ENCODE data around the gene CLIP1. TPM values are rescaled to one million over a fixed set of nuclear protein-coding genes. Genes with fewer than 3 reads are reported as not detected.

CLIP1 gene
- total RNA-seq, 1 donor from 2014 or later: 29.2 TPM

DNA sequence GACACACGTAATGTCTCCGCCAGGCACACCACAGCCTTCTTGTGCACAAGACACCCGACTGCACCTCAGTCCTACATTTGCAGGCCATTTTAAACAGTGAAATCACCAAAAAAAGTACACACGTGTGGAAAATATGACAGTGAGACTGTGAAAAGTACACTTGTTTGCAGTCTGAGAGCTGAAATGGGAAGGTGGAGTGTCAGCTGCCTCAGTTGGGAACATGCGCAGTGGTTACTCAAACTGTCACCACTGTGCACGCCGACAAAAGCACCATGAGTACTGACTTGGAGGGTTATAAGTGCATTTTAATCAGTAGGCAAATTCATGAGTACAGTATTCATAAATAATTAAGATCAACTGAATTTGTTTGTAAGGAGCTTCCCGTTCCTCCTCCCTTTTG lies 171.9 kb downstream of the CLIP1 start:
- DNase-seq (ENCODE audit: low read depth in 2 of 2): no peak

DNA sequence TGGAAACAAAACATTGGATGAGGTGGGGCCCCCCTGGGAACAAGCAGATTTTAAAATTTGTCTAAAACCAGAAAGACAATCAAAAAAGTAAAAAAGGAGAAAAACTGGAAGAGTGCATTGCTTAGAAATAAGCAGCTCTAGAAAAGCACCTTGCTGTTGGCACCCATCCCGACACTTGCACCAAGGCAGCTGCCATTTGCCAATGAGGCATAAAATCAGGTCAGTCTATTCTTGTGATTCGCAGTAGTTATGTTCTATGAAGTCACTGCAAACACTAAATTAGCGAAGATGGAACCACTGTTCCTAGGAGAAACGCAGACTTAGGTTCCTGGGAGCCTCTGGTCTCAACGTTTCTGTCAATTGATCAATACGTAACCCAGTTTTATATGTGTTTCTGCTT lies 172.4 kb downstream of the CLIP1 start:
- no peak for DNase-seq (ENCODE audit: low read depth in 2 of 2)

DNA sequence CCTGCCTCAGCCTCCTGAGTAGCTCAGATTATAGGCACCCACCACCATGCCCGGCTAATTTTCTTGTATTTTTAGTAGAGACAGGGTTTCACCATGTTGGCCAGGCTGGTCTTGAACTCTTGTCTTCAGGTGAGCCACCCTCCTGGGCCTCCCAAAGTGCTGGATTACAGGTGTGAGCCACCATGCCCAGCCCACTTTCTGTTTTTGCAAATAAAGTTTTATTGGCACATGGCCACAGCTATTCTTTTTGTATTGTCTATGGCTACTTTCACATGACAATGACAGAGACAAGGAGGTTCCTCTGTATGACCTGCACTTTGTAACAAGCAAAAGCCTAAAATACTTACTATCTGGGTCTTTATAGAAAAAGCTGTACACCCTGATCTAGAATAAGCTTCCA lies 176.9 kb downstream of the CLIP1 start:
- no peak for DNase-seq (ENCODE audit: low read depth in 2 of 2)

DNA sequence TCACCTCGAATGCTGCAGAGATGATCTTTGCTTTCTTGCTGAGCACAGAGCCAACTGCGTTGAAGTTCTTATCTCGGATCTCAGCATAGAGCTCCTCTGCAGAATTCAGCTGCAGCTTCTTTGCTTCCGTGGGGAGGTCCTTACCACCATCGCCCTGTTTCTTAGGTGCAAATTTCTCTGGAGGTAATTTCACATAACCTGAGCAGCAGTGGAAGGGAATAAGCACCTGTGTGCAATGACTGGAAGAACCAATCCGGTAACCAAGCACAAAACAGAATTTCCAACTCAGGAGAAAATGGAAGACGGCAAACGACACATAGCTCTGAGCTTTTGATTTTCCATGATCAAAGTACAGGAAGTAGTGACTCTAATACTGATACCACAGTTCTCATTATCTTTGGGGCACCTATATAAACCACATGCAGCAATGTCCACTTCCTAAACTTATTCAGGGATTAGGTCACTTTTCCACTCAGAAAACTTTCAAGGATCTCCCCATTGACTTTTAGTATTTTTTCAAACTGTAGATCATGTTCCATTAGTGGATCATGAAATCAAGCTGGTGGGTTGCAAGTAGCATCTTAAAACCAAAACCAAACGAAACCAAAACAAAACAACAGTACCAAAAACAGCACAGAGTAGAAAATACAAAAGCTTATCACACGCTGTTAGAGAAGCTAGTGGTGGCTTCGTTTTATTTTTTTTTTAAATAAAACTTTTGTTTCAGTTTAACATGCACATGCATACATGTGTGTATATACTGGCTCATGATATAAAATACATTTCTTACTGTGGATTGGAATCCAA lies 177.7 kb downstream of the CLIP1 start:
- no peak for DNase-seq (ENCODE audit: low read depth in 2 of 2)

DNA sequence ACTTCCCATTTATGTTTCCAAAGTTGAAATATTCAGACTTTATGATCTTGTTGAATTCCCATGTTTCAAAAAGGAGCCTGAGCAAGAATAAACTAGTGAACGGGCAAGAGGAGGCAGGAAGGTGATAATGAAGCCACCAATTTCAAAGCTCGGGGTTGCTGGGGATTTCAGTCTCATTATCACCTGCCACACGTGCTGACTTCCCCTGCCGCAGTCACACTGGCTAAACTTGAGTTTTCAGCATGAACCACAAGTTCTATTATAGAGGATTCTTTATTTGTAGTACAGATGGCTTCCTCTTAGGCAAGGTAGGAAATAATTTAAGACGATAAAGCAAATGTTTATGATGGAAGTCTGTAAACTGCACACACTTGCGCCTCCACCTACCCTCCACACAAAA lies 178.5 kb downstream of the CLIP1 start:
- no peak for DNase-seq (ENCODE audit: low read depth in 2 of 2)

DNA sequence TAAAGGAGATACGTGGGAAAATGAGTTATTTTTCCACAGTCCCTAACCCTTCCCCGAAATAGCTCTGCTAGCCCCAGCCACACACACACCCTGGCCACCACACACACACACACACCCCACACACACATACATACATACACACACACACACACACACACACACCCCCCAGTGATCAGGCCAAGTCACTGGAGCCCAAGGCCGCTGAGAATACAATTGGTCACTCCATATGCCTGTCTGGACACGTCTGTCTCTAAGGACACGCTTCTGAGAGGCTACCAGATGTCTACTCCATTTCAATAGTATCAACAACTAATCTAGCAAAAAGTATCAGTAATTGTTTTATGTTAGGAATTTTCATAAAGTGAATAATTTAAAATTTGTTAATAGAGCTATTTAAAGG lies 183.6 kb downstream of the CLIP1 start:
- no peak for DNase-seq (ENCODE audit: low read depth in 2 of 2)

DNA sequence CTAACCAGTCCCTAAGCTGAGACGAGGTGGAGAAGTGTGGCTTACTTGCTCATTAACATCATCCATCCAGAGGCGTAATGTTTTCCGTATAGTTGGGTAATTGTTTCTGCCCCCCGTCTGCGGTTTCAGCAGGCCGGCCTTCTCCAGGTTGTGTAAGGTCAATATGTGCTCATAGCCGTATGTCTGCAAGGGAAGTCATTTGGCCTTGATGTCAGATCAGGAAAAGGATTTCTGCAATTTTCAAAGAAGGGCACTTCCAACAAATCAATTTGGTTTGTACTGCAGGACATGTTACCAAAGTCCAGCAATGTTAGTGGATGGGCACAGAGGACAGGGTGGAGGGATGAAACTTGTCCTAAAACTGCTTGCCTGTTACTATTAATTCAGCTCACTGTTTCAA lies 186.7 kb downstream of the CLIP1 start:
- no peak for DNase-seq (ENCODE audit: low read depth in 2 of 2)

DNA sequence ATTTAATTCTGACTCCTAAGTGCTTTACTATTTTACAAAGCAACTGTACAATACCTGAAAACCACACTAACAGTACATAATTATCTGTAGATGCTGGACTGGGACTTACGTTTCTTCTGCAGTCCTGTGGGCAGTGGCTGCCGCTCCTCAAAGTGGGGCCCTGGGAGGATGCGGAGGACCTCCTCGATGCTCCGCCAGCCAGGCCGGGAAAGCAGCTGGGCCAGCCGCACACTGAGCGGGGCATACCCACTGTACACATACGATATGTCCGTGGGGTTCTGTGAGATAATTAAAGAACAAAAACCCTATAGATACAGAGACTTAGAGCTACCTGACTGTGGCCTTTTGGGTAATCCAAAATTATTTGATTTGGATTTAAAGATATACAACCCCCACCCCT lies 189.8 kb downstream of the CLIP1 start:
- no peak for DNase-seq (ENCODE audit: low read depth in 2 of 2)

DNA sequence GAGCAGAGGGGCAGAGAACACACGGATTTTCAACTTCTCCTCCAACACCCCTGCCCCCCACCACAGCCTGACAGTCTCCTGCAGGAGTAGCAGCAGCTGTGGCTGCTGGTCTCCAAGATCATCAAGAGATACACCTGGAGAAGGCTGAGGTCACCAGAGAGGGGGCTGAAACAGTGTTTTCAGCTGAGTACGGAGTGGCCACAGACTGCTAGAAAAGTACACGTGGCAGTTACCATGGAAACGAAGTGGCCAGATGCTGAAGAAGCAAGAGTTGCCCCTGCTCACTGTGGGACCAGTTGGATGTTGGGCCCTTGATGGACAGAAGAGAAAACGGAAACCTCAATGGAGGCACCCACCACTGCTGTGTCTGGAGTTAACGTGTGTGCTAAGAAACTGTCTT lies 191.7 kb downstream of the CLIP1 start:
- DNase-seq (ENCODE audit: low read depth in 2 of 2): no peak

DNA sequence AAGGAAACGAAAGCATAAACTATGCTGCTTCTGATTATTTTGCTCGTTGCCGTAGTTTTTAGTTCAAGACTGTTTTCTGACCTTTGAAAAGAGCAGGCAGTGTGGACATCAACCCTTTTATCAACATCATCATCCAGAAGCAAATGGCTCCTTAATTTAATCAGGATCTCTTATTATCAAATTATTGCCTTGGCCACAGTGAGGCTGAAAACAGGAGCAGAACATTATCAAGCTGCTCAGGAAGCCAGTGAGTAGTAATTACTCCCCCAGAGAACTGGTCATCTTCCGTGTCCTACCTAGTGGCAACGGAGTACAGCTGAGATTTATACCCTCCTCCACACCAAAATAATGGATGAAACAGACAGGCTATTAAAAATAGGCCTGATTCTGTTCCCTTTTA lies 194.4 kb downstream of the CLIP1 start:
- no peak for DNase-seq (ENCODE audit: low read depth in 2 of 2)

DNA sequence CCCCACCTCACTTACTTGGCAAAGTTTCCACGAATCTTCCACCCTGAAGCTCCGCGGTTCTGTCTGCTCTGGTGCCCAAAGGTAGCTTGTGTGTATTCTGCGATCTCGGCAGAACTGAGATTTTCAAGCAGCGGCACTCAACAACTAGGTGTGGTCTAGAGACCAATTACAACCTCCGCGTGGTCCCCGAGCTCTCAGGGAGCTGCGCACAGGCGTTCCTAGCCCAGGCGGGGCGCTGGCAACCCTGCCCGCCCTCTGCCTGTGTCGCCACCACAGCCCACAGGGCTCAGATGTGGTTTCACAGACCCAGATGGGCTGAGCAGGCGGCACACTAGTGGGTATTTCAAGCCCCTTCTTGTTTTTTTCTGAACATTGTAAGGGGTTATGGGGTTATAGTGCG lies 195.1 kb downstream of the CLIP1 start:
- no peak for DNase-seq (ENCODE audit: low read depth in 2 of 2)

DNA sequence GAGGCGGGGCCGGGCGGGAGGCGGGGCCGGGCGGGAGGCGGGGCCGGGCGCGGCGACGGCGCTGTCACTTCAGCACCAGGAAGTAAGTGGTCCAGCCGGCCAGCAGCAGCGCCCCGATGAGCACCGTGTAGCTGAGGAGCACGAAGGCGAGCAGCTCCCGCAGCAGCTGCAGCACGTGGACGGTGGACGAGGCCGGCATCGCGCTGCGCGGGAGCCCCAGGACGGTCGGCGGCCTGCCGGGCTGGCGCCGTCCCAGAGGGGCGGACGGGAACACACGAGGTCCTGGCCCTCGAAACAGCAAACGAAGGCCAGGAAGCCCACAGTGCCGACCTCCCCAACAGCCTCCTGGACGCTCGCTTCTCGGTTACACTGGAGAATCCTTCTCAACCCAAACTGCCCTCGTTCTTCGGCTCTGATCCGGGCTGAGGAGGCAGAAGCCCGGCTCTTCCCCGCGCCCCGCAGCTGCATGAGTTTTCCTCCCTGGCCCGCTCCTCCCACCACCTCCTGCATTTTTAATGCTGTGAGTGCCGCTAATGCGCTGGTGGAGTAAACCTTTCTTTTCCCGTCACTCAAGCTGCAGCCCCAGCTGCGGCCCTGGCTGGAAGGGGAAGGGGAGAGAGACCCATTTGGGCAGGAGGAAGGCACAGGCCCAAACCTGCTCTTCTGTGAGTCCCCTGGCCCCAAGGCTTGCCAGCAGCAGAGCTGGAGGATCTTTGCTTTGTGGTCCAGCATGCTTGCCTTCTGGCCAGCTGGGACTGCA lies 195.9 kb downstream of the CLIP1 start:
- DNase-seq (ENCODE audit: low read depth in 2 of 2): no peak

DNA sequence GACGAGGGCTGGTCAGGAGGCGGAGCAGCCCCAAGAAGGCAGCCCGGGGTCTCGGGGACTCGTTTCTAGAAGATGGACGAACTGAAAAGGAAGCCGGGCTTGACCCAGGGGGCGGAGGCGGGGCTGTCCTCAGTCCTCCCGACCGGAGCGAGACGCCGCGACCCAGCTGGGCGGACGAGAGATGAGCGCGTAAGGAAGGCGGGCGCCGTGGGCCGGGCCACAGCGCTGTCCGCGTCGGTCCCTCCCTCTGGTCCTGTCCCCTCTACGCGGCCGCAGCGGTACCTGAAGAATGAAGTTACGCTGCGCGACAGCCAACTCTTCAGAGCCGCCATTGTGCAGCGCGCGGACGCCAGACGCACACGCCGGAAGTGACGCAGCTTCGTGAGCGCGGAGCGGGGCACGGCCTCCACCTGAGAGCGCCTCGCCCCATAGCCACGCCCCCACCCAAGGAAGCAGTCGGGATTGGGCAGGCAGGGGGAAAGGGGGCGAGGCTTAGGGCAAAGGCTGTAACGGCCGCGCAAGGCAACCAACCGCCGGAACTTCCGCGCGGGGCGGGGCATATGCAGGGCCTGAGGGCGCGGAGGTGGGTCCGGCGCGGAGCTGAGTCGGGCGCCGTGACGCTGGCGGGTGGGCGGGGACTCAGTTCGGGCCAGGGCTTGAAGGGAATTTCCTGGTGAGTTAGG lies 196.6 kb downstream of the CLIP1 start, which contains the start of gene DIABLO:
Gene DIABLO, minus strand, starts transcription at position 370 of the 683 bp plus-strand sequence. Its CDS starts 38 bp downstream, at position 332.
- peak; percentile 100 for DNase-seq (ENCODE audit: low read depth in 2 of 2)

Other genes with a start within 250 kb of the CLIP1 start
- not detected in 2 replicates for gene IL31, start 248.4 kb downstream of the CLIP1 start, total RNA-seq
- 0.44 and 0.99 TPM in 2 replicates for gene LRRC43, start 239.5 kb downstream of the CLIP1 start, total RNA-seq
- gene B3GNT4, start 219.0 kb downstream of the CLIP1 start, total RNA-seq: under 0.01 and 0.20 TPM in 2 replicates
- 53.6 and 55.4 TPM in 2 replicates for gene DIABLO, start 196.6 kb downstream of the CLIP1 start, total RNA-seq
- 13.3 and 14.1 TPM in 2 replicates for gene VPS33A, start 156.2 kb downstream of the CLIP1 start, total RNA-seq
- gene ZCCHC8, start 78.3 kb upstream of the CLIP1 start, total RNA-seq: 7.0 and 14.3 TPM in 2 replicates
- gene RSRC2, start 104.3 kb upstream of the CLIP1 start, total RNA-seq: 19.6 and 28.0 TPM in 2 replicates
- gene KNTC1, start 104.6 kb upstream of the CLIP1 start, total RNA-seq: 13.1 and 15.3 TPM in 2 replicates